ENCODE data around the gene NMRK1.
A peak's percentile ranks its signal among the peaks of the same experiment; 100 is the strongest.

NMRK1 gene

GRCh38 chr9:75087824-75088645 lies at the start of gene NMRK1, which contains the start of gene OSTF1:
Gene NMRK1 (minus strand): TSS chr9:75088155. CDS start chr9:75083115, 5,040 bp downstream.
Gene OSTF1 (plus strand): TSS chr9:75088514. CDS start chr9:75088693, 179 bp downstream.
- Histone ChIP-seq H3K4me3 (ENCODE audit: low read depth in 1 of 2, low read length in 1 of 2) (peak within 1 kb of the TSS; percentile 98), H3K9me3 (no peaks in the 10 kb centered on the region), H3K27me3 (no peaks in the 10 kb centered on the region), H3K27ac (peak within 1 kb of the TSS; percentile 97), H3K4me1 (ENCODE audit: control insufficient read depth in 1 of 2, insufficient read depth in 1 of 2, low read depth in 1 of 2, low read length in 1 of 2) (peaks cover 60 to 65% of the 10 kb centered on the region in 2 experiments), H3K36me3 (peaks cover under 1% of the 10 kb centered on the region)
- peak; percentile 36 for TF ChIP-seq CTCF (IDR thresholded peaks at IDR 0.05)

GRCh38 chr9:75134495-75134894 lies 46.5 kb upstream of the NMRK1 start:
- H3K4me3 ChIP-seq (ENCODE audit: low read depth in 1 of 2, low read length in 1 of 2), result no peak overlapping the region
- H3K36me3 ChIP-seq, result peaks cover 92% of the 10 kb centered on the region
- no peak overlapping the region for H3K27ac ChIP-seq
- H3K4me1 ChIP-seq (ENCODE audit: control insufficient read depth in 1 of 2, insufficient read depth in 1 of 2, low read depth in 1 of 2, low read length in 1 of 2), result peaks cover 40 to 56% of the 10 kb centered on the region in 2 experiments
- TF ChIP-seq CTCF (IDR thresholded peaks at IDR 0.05), result no peak
- no peaks in the 10 kb centered on the region for H3K27me3 ChIP-seq
- no peaks in the 10 kb centered on the region for H3K9me3 ChIP-seq

- no peak for TF ChIP-seq CTCF (IDR thresholded peaks at IDR 0.05)
- H3K27ac ChIP-seq, result peak overlapping the region; percentile 41
- H3K4me3 ChIP-seq (ENCODE audit: low read depth in 1 of 2, low read length in 1 of 2), result no peak overlapping the region
Observed at GRCh38 chr9:75133396-75133795, 45.4 kb upstream of the NMRK1 start.

GRCh38 chr9:75132244-75132643 lies 44.3 kb upstream of the NMRK1 start:
- peaks cover 79% of the 10 kb centered on the region for H3K36me3 ChIP-seq
- H3K4me1 ChIP-seq (ENCODE audit: control insufficient read depth in 1 of 2, insufficient read depth in 1 of 2, low read depth in 1 of 2, low read length in 1 of 2), result peaks cover 29 to 45% of the 10 kb centered on the region in 2 experiments
- TF ChIP-seq CTCF (IDR thresholded peaks at IDR 0.05), result no peak

More at GRCh38 chr9:75133396-75133795, 45.4 kb upstream of the NMRK1 start:
- Histone ChIP-seq H3K4me1 (ENCODE audit: control insufficient read depth in 1 of 2, insufficient read depth in 1 of 2, low read depth in 1 of 2, low read length in 1 of 2) (peaks cover 37 to 56% of the 10 kb centered on the region in 2 experiments), H3K27me3 (no peaks in the 10 kb centered on the region), H3K9me3 (no peaks in the 10 kb centered on the region), H3K36me3 (peaks cover 91% of the 10 kb centered on the region)

GRCh38 chr9:75131700-75132099 lies 43.7 kb upstream of the NMRK1 start:
- Histone ChIP-seq H3K27me3 (no peaks in the 10 kb centered on the region), H3K36me3 (peaks cover 74% of the 10 kb centered on the region), H3K4me3 (ENCODE audit: low read depth in 1 of 2, low read length in 1 of 2) (no peak overlapping the region), H3K9me3 (no peaks in the 10 kb centered on the region), H3K4me1 (ENCODE audit: control insufficient read depth in 1 of 2, insufficient read depth in 1 of 2, low read depth in 1 of 2, low read length in 1 of 2) (peaks cover 24 to 41% of the 10 kb centered on the region in 2 experiments), H3K27ac (peak overlapping the region; percentile 68)
- TF ChIP-seq CTCF (IDR thresholded peaks at IDR 0.05), result no peak

More at GRCh38 chr9:75132244-75132643, 44.3 kb upstream of the NMRK1 start:
- Histone ChIP-seq H3K4me3 (ENCODE audit: low read depth in 1 of 2, low read length in 1 of 2) (peak overlapping the region in 1 of 2 experiments; percentile 2), H3K27ac (peak overlapping the region; percentile 68), H3K27me3 (no peaks in the 10 kb centered on the region), H3K9me3 (no peaks in the 10 kb centered on the region)

Measured in neutrophil (primary cell).